Neural cell (in vitro differentiated cells): ENCODE data around the gene CHST8. TPM values are rescaled to one million over a fixed set of nuclear protein-coding genes. Genes with fewer than 3 reads are reported as not detected.

Experiments
- H2AFZ ChIP-seq: fragments of 200-600, 300-800 bp; sonication (generic), shearing (Covaris generic); 2 replicates; pipeline ENCODE4 v1.6.0; 2014; ENCODE audit warnings: low read depth, mild to moderate bottlenecking, antibody characterized with exemption, low read length, moderate library complexity
- H3F3A ChIP-seq: fragments of 200-600 bp; shearing (Covaris generic); 2 replicates; pipeline ENCODE4 v1.6.1; 2016; ENCODE audit warnings: mild to moderate bottlenecking, moderate library complexity, mixed read lengths, antibody characterized with exemption, low read length; ENCODE audit not compliant: insufficient read depth, poor library complexity, severe bottlenecking
- H3K27ac ChIP-seq: fragments of 200-600, 300-800 bp; sonication (generic), shearing (Covaris generic); 2 replicates; pipeline ENCODE4 v1.5.1; 2014; ENCODE audit warnings: mild to moderate bottlenecking, low read length, moderate library complexity
- H3K27me3 ChIP-seq: fragments of 300-800, 200-600 bp; sonication (generic), shearing (Covaris generic); 2 replicates; pipeline ENCODE4 v1.6.0; 2014; ENCODE audit warnings: mild to moderate bottlenecking, low read depth, low read length, moderate library complexity; ENCODE audit not compliant: insufficient read depth
- H3K36me3 ChIP-seq: fragments of 300-800, 200-600 bp; sonication (generic), shearing (Covaris generic); 2 replicates; pipeline ENCODE4 v1.5.1; 2014; ENCODE audit warnings: mild to moderate bottlenecking, antibody characterized with exemption, low read length, moderate library complexity; ENCODE audit not compliant: insufficient read depth
- H3K4me2 ChIP-seq: fragments of 300-800, 200-600 bp; sonication (generic), shearing (Covaris generic); 2 replicates; pipeline ENCODE4 v1.6.0; 2014; ENCODE audit warnings: mild to moderate bottlenecking, low read length
- H3K4me3 ChIP-seq: fragments of 300-800, 200-600 bp; sonication (generic), shearing (Covaris generic); 2 replicates; pipeline ENCODE4 v1.5.1; 2014; ENCODE audit warnings: mild to moderate bottlenecking, low read length, moderate library complexity
- H3K79me2 ChIP-seq: fragments of 200-600 bp; shearing (Covaris generic); replicated peaks from 2 replicates; pipeline ENCODE4 v1.6.0; 2014; ENCODE audit warnings: mild to moderate bottlenecking, low read length, moderate library complexity; ENCODE audit not compliant: insufficient read depth
- H3K9ac ChIP-seq: fragments of 300-800, 200-600 bp; sonication (generic), shearing (Covaris generic); 2 replicates; pipeline ENCODE4 v1.6.1; 2016; ENCODE audit warnings: mild to moderate bottlenecking, low read length, mixed read lengths
- H3K9me2 ChIP-seq: fragments of 200-600 bp; shearing (Covaris generic); 2 replicates; pipeline ENCODE4 v1.6.1; 2016; ENCODE audit warnings: mild to moderate bottlenecking, low read length, mixed read lengths; ENCODE audit not compliant: insufficient read depth
- H3K9me3 ChIP-seq: fragments of 200-600, 300-800 bp; sonication (generic), shearing (Covaris generic); 2 replicates; pipeline ENCODE4 v1.6.1; 2016; ENCODE audit warnings: mild to moderate bottlenecking, mixed run types, low read length, moderate library complexity, mixed read lengths
- H4K20me1 ChIP-seq: fragments of 200-600 bp; shearing (Covaris generic); 2 replicates; pipeline ENCODE4 v1.6.1; 2016; ENCODE audit warnings: mild to moderate bottlenecking, mixed run types; ENCODE audit not compliant: insufficient read depth
- CTCF ChIP-seq: fragments of 450-650 bp; IDR thresholded peaks from 2 replicates; pipeline ENCODE4 v1.5.1; 2014; ENCODE audit warnings: antibody characterized with exemption, mild to moderate bottlenecking, moderate library complexity; ENCODE audit not compliant: poor library complexity, severe bottlenecking
- EP300 ChIP-seq: fragments of 450-650 bp; conservative IDR thresholded peaks from 2 replicates; pipeline ENCODE4 v1.6.1; 2014; ENCODE audit warnings: antibody characterized with exemption, mild to moderate bottlenecking, moderate library complexity; ENCODE audit not compliant: poor library complexity, severe bottlenecking
- EZH2 ChIP-seq: fragments of 200-600, 300-800 bp; shearing (Covaris generic), sonication (generic); IDR thresholded peaks from 2 replicates; pipeline ENCODE4 v1.6.1; 2014; ENCODE audit warnings: antibody characterized with exemption, low read length, borderline replicate concordance, mild to moderate bottlenecking; ENCODE audit not compliant: insufficient read depth, poor library complexity, severe bottlenecking
- MXI1 ChIP-seq: fragments of 450-650 bp; conservative IDR thresholded peaks from 2 replicates; pipeline ENCODE4 v1.6.1; 2014; ENCODE audit warnings: antibody characterized with exemption, mild to moderate bottlenecking; ENCODE audit not compliant: poor library complexity, severe bottlenecking
- POLR2AphosphoS5 ChIP-seq: IDR thresholded peaks from 2 replicates; pipeline ENCODE4 v1.6.1; 2012
- RAD21 ChIP-seq: fragments of 450-650 bp; conservative IDR thresholded peaks from 2 replicates; pipeline ENCODE4 v1.6.1; 2014; ENCODE audit warnings: antibody characterized with exemption, mild to moderate bottlenecking, moderate library complexity
- REST ChIP-seq: IDR thresholded peaks from 2 replicates; pipeline ENCODE4 v1.6.1; 2012; ENCODE audit warnings: borderline replicate concordance
- SMC3 ChIP-seq: fragments of 450-650 bp; conservative IDR thresholded peaks from 2 replicates; pipeline ENCODE4 v1.6.1; 2014; ENCODE audit warnings: antibody characterized with exemption, mild to moderate bottlenecking, moderate library complexity; ENCODE audit not compliant: poor library complexity
- TAF1 ChIP-seq: IDR thresholded peaks from 2 replicates; pipeline ENCODE4 v1.6.1; 2012; ENCODE audit warnings: low read depth
- polyA plus RNA-seq: library from polyadenylated mRNA; depleted of rRNA; stranded (reverse); fragments of >200 nt; gene quantifications from 2 replicates; pipeline ENCODE4 v1.2.3, GENCODE V29; 2014

Gene CHST8
- polyA plus RNA-seq, 1 donor from 2014 or later = 7.1 TPM

DNA sequence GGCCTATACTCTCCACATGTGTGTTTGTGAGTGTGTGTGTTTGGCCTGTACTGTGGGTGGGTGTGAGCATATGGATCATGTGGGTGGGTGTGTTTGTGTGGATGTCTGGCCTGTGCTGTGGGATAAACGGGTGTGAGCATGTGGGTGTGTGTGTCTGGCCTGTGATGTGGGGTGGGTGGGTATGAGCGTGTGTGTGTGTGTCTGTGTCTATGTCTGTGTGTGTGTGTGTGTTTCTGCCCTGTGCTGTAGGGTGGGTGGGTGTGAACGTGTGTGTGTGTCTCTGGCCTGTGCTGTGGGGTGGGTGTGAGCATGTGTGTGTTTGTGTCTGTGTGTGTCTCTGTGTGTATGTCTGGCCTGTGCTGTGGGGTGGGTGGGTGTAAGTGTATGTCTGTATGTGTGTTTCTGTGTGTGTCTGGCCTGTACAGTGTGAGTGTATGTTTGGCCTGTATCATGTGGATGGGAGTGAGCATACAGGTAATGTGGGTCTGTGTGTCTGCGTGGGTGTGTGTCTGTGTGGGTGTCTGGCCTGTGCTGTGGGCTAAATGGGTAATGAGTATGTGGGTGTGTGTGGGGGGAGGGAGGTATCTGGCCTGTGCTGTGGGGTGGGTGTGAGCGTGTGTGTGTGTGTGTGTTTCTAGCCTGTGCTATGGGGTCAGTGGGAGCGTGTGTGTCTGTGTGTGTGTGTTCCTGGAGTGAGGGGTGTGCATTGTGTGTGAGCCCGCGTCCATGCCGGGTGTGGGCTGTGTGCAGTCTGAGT lies 154.2 kb downstream of the CHST8 start (continued):
- TF ChIP-seq EZH2 = no peak

GRCh38 chr19:33777351-33777750 lies 155.6 kb downstream of the CHST8 start:
- H3K27me3 ChIP-seq = no peaks in the 10 kb centered on the region
- H3K9me2 ChIP-seq = no peaks in the 10 kb centered on the region
- no peak for TF ChIP-seq REST
- TF ChIP-seq POLR2AphosphoS5 = no peak
- TF ChIP-seq RAD21 = no peak
- no peak for TF ChIP-seq EP300
- TF ChIP-seq TAF1 = no peak
- TF ChIP-seq SMC3 = no peak
- TF ChIP-seq EZH2 = no peak
- no peak for TF ChIP-seq CTCF
- no peak for TF ChIP-seq MXI1
- no peak overlapping the region for H3K4me3 ChIP-seq
- no peak overlapping the region for H3K27ac ChIP-seq
- no peak overlapping the region for H3K9ac ChIP-seq
- H3K79me2 ChIP-seq = no peaks in the 10 kb centered on the region
- H3F3A ChIP-seq = no peaks in the 10 kb centered on the region
- H2AFZ ChIP-seq = no peak overlapping the region
- no peaks in the 10 kb centered on the region for H3K36me3 ChIP-seq
- H4K20me1 ChIP-seq = no peaks in the 10 kb centered on the region
- no peak overlapping the region for H3K4me2 ChIP-seq
- no peaks in the 10 kb centered on the region for H3K9me3 ChIP-seq

GRCh38 chr19:33777753-33778088 lies 156.0 kb downstream of the CHST8 start:
- no peak for TF ChIP-seq REST
- TF ChIP-seq EP300 = no peak
- no peak for TF ChIP-seq SMC3
- TF ChIP-seq TAF1 = no peak
- no peak for TF ChIP-seq RAD21
- no peak for TF ChIP-seq CTCF
- TF ChIP-seq MXI1 = no peak
- TF ChIP-seq POLR2AphosphoS5 = no peak
- no peak for TF ChIP-seq EZH2
- H3K9me3 ChIP-seq = no peaks in the 10 kb centered on the region
- H4K20me1 ChIP-seq = no peaks in the 10 kb centered on the region
- no peak overlapping the region for H3K4me3 ChIP-seq
- no peaks in the 10 kb centered on the region for H3K36me3 ChIP-seq
- H3K27me3 ChIP-seq = no peaks in the 10 kb centered on the region
- no peaks in the 10 kb centered on the region for H3K79me2 ChIP-seq
- H3K4me2 ChIP-seq = no peak overlapping the region
- no peaks in the 10 kb centered on the region for H3K9me2 ChIP-seq
- no peak overlapping the region for H3K27ac ChIP-seq
- no peaks in the 10 kb centered on the region for H3F3A ChIP-seq
- no peak overlapping the region for H2AFZ ChIP-seq
- H3K9ac ChIP-seq = no peak overlapping the region
